Measurements from ENCODE around the gene UBXN10. TPM values are rescaled to one million over a fixed set of nuclear protein-coding genes. Genes with fewer than 3 reads are reported as not detected.

The UBXN10 gene
- total and polyA plus RNA-seq, 2 of the 13 experiments (the other 11 are each of a cell fraction or from before 2014, with no cell fraction given): 0.04 to 0.05 TPM

GRCh38 chr1:20183616-20184271 lies 2.2 kb upstream of the UBXN10 start (continued):
- TF ChIP-seq ZNF18 (CRISPR knock-in tag; IDR thresholded peaks at IDR 0.05; ENCODE audit: insufficient replicate concordance) (no peak), SRSF9 (IDR thresholded peaks at IDR 0.05; ENCODE audit: borderline replicate concordance, insufficient read depth, low read depth, low read length, poor library complexity, severe bottlenecking) (no peak)

GRCh38 chr1:20184481-20184900 lies 1.4 kb upstream of the UBXN10 start:
- Histone ChIP-seq H3K79me2 (ENCODE audit: insufficient read depth, low read length) (no peaks in the 10 kb centered on the region), H3K27ac (ENCODE audit: extremely low read length, insufficient read depth, low read length) (no peak overlapping the region), H4K20me1 (ENCODE audit: insufficient read depth, low read length) (no peaks in the 10 kb centered on the region), H3K4me2 (ENCODE audit: low read depth, low read length) (no peak overlapping the region), H3K9ac (ENCODE audit: insufficient read depth, low read depth, low read length) (no peak overlapping the region), H3K4me3 (replicated peaks in 1 of 3; ENCODE audit: insufficient read depth in 1 of 3, low read depth in 2 of 3, low read length in 3 of 3) (no peak overlapping the region), H3K36me3 (replicated peaks in 1 of 2; ENCODE audit: control insufficient read depth in 1 of 2, insufficient read depth in 2 of 2, low read length in 2 of 2) (no peaks in the 10 kb centered on the region), H3K27me3 (ENCODE audit: control insufficient read depth in 1 of 2, insufficient read depth in 2 of 2, low read length in 2 of 2) (peaks cover 2 to 48% of the 10 kb centered on the region in 2 experiments; a peak in 3 of 5 replicates), H3K4me1 (ENCODE audit: insufficient read depth, low read length) (peaks cover 34% of the 10 kb centered on the region), H3K9me3 (ENCODE audit: low read length) (no peaks in the 10 kb centered on the region), H2AFZ (ENCODE audit: low read length) (no peak overlapping the region)
- WGBS (ENCODE audit: low lambda C conversion rate): 37% methylated on average over 6 of the region's 6 CpGs
- ChIA-PET POLR2A (no interaction called here), CTCF (ENCODE audit: low intra/inter-chr PET ratio, low total read pairs) (no interaction called here)
- DNase-seq (ENCODE audit: low spot score): peak; percentile 49
- no peak for FAIRE-seq
- in situ Hi-C loops (cut with HindIII; ENCODE audit: extremely low pct_ligation_motif_present, low pct_unique_long_range_greater_than_20kb) (no loop called here), intact Hi-C loops (cut with micrococcal nuclease; ENCODE audit: unreplicated experiment) (no loop called here)
- ATAC-seq: peak; percentile 55
- BruUV-seq (replicated peaks): no TSS peak
- peak; percentile 56; the same call in 1 of the 2 replicates for TF ChIP-seq ZNF263 (CRISPR knock-in tag; IDR thresholded peaks at IDR 0.05)
- no peak for TF ChIP-seq ZNF10 (CRISPR knock-in tag; IDR thresholded peaks at IDR 0.05; ENCODE audit: borderline replicate concordance, low read depth)
- TF ChIP-seq ZNF7 (CRISPR knock-in tag; IDR thresholded peaks at IDR 0.05): no peak
- TF ChIP-seq ZFYVE20 (CRISPR knock-in tag; IDR thresholded peaks at IDR 0.05; ENCODE audit: borderline replicate concordance, low read depth): no peak
- no peak for TF ChIP-seq ZBTB26 (CRISPR knock-in tag; IDR thresholded peaks at IDR 0.05; ENCODE audit: borderline replicate concordance)
- no peak for TF ChIP-seq CBX2 (IDR thresholded peaks at IDR 0.05; ENCODE audit: low read depth, low read length)
- TF ChIP-seq CBX2 (CRISPR knock-in tag; IDR thresholded peaks at IDR 0.05; ENCODE audit: low read depth): no peak
- peak; percentile 63; the same call in 1 of the 2 replicates for TF ChIP-seq CEBPB (IDR thresholded peaks at IDR 0.05; ENCODE audit: borderline replicate concordance, low read depth, low read length)
- no peak for TF ChIP-seq ZNF580 (CRISPR knock-in tag; IDR thresholded peaks at IDR 0.05; ENCODE audit: borderline replicate concordance, low read depth)
- no peak for TF ChIP-seq NFYC (CRISPR knock-in tag; IDR thresholded peaks at IDR 0.05)
- no peak for TF ChIP-seq SIX1 (CRISPR knock-in tag; IDR thresholded peaks at IDR 0.05; ENCODE audit: borderline replicate concordance)
- TF ChIP-seq MBD4 (IDR thresholded peaks at IDR 0.05; ENCODE audit: borderline replicate concordance, low read length): no peak
- TF ChIP-seq ZNF597 (CRISPR knock-in tag; IDR thresholded peaks at IDR 0.05): no peak
- TF ChIP-seq MAZ (IDR thresholded peaks at IDR 0.05; ENCODE audit: borderline replicate concordance, low read depth, low read length): peak; percentile 27; the same call in 1 of the 2 replicates
- TF ChIP-seq MAZ (CRISPR knock-in tag; IDR thresholded peaks at IDR 0.05; ENCODE audit: low read depth): no peak
- TF ChIP-seq LBX2 (CRISPR knock-in tag; IDR thresholded peaks at IDR 0.05; ENCODE audit: borderline replicate concordance): no peak
